WI38 (cell line): ENCODE measurements around the gene LTBP2.

Experiments used
- H3K4me3 ChIP-seq: 2 replicates; pipeline ENCODE4 v1.5.1; 2011; ENCODE audit warnings: low read depth, mild to moderate bottlenecking, control low read depth, low read length
- TF ChIP-seq, protein P1 (sequence below): IDR thresholded peaks from 2 replicates; pipeline ENCODE4 v1.5.1; 2012; ENCODE audit warnings: low read depth, mild to moderate bottlenecking, control low read depth, low read length

Gene LTBP2

DNA sequence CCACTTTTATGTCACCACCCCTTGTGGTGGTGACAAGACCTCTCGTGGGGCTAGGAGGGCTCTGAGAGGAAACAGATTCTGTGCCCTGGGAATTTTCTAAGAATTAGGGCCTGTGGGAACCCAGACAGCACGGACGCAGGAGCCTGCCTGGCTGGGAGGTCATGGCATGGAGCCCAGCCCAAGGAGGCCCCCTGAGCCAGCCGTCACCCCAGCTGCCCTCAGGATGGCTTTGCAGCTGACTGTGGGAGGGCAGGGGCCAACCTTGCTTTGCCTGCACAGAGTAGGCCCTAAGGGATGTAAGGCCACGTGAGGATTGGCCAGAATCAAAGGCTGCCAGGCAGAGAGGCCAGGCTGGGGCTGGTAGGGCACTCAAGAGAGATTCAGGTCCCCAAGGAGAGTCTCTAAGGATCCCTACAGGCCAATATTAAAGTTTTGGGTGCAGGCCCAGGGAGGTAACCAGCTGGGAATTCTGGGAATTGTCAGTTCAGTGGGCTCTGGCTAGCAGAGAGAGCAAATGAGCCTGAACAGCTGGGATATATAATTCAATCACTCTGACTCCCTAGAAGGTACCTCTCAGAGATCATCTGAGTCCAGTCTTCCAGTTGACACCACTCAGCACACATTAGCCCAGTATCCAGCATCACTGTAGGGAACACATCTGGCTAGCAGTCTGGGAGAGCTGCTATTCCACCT, 6.4 kb downstream of the LTBP2 start:
- TF ChIP-seq, protein P1, sequence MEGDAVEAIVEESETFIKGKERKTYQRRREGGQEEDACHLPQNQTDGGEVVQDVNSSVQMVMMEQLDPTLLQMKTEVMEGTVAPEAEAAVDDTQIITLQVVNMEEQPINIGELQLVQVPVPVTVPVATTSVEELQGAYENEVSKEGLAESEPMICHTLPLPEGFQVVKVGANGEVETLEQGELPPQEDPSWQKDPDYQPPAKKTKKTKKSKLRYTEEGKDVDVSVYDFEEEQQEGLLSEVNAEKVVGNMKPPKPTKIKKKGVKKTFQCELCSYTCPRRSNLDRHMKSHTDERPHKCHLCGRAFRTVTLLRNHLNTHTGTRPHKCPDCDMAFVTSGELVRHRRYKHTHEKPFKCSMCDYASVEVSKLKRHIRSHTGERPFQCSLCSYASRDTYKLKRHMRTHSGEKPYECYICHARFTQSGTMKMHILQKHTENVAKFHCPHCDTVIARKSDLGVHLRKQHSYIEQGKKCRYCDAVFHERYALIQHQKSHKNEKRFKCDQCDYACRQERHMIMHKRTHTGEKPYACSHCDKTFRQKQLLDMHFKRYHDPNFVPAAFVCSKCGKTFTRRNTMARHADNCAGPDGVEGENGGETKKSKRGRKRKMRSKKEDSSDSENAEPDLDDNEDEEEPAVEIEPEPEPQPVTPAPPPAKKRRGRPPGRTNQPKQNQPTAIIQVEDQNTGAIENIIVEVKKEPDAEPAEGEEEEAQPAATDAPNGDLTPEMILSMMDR = no peak
- no peak overlapping the region for H3K4me3 ChIP-seq

- TF ChIP-seq, protein P1 = no peak
These were observed 7.1 kb downstream of the LTBP2 start for GRCh38 chr14:74604911-74605310.

GRCh38 chr14:74604157-74604556, 7.9 kb downstream of the LTBP2 start:
- no peak overlapping the region for H3K4me3 ChIP-seq
- TF ChIP-seq, protein P1 = no peak

More at GRCh38 chr14:74604911-74605310, 7.1 kb downstream of the LTBP2 start:
- H3K4me3 ChIP-seq = no peak overlapping the region

- H3K4me3 ChIP-seq = no peak overlapping the region
- TF ChIP-seq, protein P1 = no peak
These were observed 10.1 kb downstream of the LTBP2 start for GRCh38 chr14:74601982-74602381.

DNA sequence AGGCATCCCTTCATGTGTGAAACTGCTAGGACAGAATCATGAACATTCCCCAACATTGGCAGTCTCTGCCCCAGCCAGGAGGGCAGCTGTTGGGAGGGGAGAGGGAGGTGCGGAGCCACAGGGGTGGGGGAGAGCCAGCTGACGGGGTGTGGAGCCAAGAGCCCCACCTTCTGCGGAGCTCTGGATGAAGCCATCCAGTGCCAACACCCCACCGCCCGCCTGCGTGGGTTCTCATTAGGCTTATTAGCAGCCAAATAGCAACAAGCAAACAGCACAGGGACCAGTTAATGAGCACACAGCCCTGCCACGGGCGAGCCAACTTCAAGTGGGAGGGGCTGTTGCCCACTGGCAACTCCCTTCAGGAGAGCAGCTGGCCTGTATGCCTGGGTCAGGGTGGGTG, 12.1 kb downstream of the LTBP2 start:
- H3K4me3 ChIP-seq = no peak overlapping the region
- TF ChIP-seq, protein P1 = no peak

DNA sequence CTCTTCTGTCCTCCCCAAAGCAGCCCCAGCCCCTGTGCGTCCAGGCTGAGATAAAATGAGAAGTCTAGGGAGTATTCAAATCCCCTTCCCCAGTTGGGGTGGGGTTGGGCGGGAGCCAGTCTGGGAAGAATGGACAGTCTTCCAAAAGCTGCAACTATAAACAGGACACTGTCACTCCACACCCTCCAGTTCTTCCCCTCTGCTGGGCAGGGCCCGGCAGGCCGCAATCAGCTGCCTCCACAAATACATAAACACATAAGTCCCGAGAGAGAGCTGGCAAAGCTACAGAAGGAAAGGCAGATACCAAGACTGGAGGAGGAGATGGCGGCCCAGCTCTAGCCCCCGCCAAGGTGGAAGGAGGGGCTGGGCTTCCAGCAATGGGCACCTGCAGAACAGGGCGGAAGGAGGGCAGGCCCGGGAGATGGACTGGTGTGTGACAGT, 12.7 kb downstream of the LTBP2 start:
- TF ChIP-seq, protein P1 = no peak
- H3K4me3 ChIP-seq = no peak overlapping the region

DNA sequence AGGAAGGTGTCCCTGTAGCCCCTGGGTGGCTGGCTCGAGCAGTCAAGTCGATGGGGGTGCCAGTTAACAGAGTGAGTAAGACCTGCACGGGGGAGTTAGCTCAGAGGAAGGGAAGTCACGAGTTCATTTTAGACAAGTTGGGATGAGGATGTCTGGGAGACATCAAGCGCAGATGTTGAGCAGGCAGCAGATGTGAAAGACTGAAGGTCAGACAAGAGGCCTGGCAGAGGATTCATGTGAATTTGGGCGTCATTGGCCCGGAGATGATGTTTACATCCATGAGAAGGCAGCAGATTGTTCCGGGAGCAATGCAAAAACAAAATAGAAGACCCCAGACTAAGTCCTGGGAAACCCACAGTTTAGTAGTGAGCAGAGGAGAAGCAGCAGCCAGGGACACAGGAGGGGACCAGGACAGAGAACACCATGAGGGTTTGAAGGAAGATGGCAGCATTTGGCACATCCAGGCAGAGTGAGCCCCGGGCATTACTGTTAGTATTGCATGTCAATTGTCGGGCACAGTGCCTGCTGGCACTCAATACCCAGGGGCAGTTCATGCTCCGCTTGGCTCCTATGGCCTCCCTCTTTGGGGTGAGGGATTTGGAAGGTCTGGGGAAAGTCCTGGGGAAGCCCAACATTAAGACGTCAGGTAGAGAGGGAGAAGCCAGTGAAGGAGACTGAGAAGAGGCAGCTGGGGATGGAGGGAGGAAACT, 15.1 kb downstream of the LTBP2 start:
- TF ChIP-seq, protein P1 = no peak

More for the DNA sequence above, 15.1 kb downstream of the LTBP2 start:
- H3K4me3 ChIP-seq = no peak overlapping the region
